Frontal cortex (tissue), 4 donors: ENCODE data around the gene MTX1. TPM values are rescaled to one million over a fixed set of nuclear protein-coding genes. Genes with fewer than 3 reads are reported as not detected.

Experiments used
- DNase-seq, 2 donors: peaks; one replicate each; pipeline ENCODE4 v3.0.0; 2012; ENCODE audit warnings: low spot score in 2 of 2
- FAIRE-seq: peaks from 2 replicates; lab custom pipeline; 2012; peaks lifted over from hg19 to GRCh38; lab: Jason Lieb, UNC
- total RNA-seq: library from RNA; depleted of rRNA; stranded (reverse); fragments of >200 nt; gene quantifications from one replicate; pipeline ENCODE4 v1.2.3, GENCODE V29; 2014
- donor health status: control.
- donor health status: control.
- donor health status: control.

MTX1 gene
- total RNA-seq, 1 donor from 2014 or later = 13.9 TPM

DNA sequence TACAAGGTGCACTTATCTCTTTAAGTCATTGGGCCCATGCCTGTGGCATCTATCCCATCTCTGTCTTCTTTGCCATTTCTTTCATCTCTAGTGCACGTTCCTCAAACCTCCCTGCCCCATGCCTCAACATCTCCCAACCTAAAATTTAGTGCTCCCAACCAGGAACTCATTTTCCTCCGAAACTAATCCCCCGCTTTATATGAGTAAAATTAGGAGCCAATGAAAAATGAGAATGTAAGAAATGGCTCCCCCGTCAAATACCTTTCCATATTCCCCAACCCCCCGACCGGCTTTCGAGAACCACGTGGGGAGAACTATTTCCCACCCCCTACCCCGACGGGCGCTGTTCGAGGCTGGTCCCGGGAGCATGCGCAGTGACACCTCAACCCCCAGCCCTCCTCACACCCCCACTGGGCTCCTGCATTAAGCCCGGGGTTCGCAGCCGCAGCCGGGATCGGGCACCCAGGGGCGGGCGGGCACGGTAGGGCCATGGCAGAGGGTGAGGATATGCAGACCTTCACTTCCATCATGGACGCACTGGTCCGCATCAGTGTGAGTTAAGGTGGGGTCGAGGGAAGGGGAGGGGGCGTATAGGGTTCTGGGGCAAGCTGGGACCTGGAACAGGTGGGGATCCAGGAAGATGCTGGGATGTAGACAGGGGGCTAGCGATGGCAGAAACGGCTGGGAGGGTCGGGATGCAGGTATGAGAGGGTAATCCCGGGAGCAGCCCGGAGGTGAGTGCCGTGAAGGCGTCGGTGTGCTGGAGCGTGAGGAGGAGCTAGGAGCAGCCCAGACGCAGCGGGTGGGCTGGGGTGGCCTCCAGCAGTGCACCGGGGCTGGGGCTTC is 34.8 kb upstream of the MTX1 start, which contains the start of gene TRIM46:
TRIM46 (plus strand) TSS at position 372 of the 846 bp plus-strand sequence; CDS start at position 490, 118 bp downstream.
- DNase-seq (peak; percentile 62 to 73), FAIRE-seq (no peak)

GRCh38 chr1:155174324-155175280 is 33.9 kb upstream of the MTX1 start:
- no peak for FAIRE-seq
- DNase-seq = peak; percentile 62 to 65

DNA sequence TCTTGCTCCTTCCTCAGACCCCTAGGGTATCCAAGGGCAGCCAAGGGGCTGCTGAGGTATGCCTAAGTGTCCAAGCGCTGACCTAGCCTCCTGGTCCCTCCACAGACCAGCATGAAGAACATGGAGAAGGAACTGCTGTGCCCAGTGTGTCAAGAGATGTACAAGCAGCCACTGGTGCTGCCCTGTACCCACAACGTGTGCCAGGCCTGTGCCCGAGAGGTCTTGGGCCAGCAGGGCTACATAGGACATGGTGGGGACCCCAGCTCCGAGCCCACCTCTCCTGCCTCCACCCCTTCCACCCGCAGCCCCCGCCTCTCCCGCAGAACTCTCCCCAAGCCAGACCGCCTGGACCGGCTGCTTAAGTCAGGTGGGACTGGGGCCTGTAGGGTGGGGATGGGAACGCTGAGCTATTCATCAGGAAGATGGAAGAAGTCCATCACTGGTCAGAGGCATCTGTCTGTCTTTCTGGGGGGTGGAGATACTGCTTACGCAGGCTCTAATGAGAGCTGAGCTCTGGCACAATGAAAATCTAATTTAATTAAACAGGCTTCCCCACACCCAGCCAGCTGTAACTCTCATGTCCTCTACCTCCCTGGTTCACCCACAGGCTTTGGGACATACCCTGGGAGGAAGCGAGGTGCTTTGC is 33.1 kb upstream of the MTX1 start:
- DNase-seq (peak in 1 of 2 donors; percentile 39), FAIRE-seq (no peak)

GRCh38 chr1:155175927-155176371 is 32.5 kb upstream of the MTX1 start:
- FAIRE-seq = no peak
- no peak for DNase-seq

GRCh38 chr1:155176544-155177071 is 31.9 kb upstream of the MTX1 start:
- peak; percentile 91 to 96 for DNase-seq
- no peak for FAIRE-seq

DNA sequence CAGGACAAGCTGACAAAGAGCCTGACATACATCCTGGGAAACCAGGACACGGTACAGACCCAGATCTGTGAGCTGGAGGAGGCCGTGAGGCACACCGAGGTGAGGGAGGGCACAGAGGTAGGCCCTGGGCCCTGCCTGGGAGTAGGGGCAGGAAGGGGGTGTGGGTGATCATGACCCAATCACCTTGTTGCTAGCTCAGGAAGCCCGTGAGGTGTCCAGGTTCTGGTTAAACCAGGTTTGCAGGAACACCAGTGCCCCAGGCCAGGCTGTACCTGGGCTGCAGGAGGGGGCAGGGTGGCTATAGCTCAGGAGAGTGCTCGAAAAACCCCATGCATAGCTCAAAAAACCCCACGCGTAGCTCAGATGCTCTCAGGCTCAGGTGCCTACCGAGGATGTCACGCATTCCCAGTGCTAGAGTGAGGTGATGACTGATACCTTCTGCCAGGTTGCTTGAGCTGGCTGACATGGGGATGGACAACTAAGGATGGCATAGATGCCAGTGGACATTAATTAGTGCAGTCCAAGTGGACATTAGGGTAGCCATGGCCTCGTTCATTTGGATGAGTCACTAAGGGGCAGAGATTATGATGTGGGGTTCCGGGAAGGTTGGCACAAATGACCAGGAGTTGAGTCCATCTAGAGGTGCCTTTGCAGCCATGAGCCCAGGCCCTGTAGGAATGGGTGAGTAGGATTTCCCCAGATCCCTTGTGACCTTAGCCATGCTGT is 31.1 kb upstream of the MTX1 start:
- FAIRE-seq = no peak
- peak in 1 of 2 donors; percentile 32 for DNase-seq

GRCh38 chr1:155177918-155178281 is 30.6 kb upstream of the MTX1 start:
- FAIRE-seq (no peak), DNase-seq (no peak)

DNA sequence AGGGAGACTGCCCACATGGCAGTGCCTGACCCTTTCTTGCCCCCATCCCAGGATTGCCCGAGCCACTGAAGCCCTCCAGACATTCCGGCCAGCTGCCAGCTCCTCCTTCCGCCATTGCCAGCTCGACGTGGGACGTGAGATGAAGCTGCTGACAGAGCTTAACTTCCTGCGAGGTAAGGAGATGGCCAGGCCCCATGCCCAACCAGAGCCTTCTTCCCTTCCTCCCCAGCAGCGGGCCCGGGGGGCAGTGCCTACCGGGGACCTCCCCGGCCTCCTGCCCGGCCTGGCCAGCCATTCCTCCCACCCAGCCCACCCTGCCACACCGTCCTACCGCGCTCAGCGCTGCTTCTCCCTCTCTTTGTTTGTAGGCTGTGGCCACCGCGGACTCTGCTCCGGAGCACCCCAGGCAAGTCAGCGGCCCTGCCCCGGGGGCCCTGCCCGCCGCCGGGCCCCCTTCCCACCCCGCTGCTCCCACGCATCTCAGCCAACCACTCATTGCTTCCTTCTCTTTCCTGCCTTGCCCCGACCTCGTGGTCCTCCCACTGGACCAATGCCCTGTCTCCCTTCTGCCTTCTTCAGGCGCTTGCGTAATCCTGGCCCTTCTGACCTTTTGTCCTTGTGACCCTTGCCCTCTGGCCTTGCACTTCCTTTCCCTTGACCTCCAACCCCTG is 29.9 kb upstream of the MTX1 start:
- FAIRE-seq = no peak
- DNase-seq = peak in 1 of 2 donors; percentile 34

DNA sequence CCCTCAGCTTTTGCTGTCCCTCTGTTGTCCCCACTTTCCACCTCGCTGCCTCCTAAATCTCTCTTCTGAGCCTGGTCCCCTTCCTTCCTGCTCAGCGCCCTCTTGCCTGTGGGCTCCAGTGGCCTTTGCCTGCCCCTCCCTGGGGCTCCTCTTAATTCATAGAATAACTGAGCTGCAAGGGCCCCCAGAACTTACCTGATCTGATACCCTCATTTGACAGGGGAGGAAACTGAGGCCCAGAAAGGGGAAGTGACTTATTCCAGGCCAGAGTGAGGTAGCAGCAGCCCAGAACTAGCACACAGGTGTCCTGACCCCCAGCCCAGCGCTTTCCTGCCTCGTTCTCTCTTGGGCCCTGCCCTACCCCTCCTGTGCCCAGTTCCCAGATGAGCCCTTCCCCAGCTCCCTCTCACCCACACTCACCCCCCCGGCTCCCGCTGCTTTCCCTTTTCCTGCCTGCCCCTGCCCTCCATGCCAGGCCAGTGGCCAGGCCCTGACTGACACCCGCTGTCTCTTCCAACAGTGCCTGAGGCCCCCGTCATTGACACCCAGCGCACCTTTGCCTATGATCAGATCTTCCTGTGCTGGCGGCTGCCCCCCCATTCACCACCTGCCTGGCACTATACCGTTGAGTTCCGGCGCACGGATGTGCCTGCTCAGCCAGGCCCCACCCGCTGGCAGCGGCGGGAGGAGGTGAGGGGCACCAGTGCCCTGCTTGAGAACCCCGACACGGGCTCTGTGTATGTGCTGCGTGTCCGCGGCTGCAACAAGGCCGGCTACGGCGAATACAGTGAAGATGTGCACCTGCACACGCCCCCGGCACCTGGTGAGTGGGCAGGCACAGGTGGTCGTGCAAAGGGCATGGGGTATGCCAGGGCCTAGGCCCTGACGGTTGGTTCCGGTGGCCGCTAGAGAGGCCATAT is 29.1 kb upstream of the MTX1 start:
- DNase-seq = no peak
- FAIRE-seq = no peak

DNA sequence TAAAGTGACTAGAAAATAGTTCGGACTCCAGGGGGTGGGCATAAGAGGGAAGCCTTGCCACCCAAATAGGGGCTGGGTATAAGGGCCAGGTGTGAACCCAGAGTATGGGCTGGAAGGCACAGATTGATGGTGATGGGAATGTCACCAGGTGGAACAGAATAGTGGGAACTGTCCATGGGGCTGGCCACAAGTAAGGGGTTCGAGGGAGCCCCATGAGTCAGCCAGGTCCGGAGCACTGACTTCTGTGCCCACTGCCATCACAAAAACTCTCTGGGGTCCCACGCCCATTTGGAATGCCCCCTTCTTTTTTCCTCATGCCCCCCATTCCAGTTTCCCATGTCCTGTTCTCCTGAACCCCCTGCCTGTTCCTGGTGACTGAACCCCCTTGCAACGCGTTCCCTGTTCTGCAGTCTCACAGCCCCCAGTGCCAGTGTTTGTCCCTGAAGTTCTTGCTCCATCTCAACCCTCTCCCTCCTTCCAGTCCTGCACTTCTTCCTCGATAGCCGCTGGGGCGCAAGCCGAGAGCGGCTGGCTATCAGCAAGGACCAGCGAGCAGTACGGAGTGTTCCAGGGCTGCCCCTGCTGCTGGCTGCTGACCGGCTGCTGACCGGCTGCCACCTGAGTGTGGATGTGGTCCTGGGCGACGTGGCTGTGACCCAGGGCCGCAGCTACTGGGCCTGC is 27.0 kb upstream of the MTX1 start:
- no peak for DNase-seq
- FAIRE-seq = no peak

DNA sequence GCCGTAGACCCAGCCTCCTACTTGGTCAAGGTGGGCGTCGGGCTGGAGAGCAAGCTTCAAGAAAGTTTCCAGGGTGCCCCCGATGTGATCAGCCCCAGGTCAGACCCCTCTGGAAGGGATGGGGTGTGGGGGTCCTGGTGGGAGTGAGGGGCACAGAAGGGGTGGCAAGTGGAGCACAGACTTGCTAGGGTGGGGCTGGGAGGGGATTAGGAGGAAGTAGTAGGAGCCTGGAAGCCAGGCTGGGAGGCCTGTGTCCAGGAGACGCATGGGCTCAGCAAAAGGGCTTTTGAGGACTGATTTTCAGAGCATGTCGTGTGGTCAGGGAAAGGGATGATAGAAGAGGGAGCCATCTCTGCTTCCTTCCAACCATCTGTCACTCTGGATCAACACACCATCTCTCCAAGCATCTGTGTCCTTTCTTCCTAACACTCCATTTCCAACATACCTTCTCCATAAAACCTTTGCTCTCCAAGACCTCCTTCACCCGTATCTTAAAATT is 26.4 kb upstream of the MTX1 start:
- no peak for DNase-seq
- FAIRE-seq = no peak

GRCh38 chr1:155183775-155184221 is 24.7 kb upstream of the MTX1 start:
- FAIRE-seq (no peak), DNase-seq (no peak)

GRCh38 chr1:155184351-155184811 is 24.1 kb upstream of the MTX1 start:
- FAIRE-seq = no peak
- no peak for DNase-seq

- FAIRE-seq (no peak), DNase-seq (no peak)
Observed at GRCh38 chr1:155184835-155185782, 23.4 kb upstream of the MTX1 start.

DNA sequence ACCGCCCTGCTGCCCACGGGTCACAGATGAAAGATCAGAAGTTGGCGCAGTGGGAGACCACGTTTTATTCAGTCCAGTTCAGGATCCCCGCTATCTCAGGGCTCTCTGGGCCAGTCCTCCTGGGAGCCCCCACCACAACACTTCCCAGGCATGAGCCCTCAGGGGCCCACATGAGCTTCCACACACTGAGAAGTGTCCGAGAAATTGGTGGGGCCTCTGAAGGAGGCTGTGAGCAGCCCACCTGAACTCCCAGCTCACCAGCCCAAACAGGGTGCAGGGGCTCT is 22.8 kb upstream of the MTX1 start:
- DNase-seq (no peak), FAIRE-seq (no peak)
